GM03348 (cell line): ENCODE results near the gene HOXA4.

Experiments used
- DNase-seq: peaks from one replicate; pipeline ENCODE4 v3.0.0; 2012; ENCODE audit warnings: low spot score

HOXA4 gene

GRCh38 chr7:27147199-27148030 is 16.9 kb upstream of the HOXA4 start, which contains the start of gene HOXA6:
Gene HOXA6, minus strand, starts transcription at chr7:27147774. Its CDS starts 25 bp downstream, at chr7:27147749.
- peak; percentile 82 for DNase-seq

DNA sequence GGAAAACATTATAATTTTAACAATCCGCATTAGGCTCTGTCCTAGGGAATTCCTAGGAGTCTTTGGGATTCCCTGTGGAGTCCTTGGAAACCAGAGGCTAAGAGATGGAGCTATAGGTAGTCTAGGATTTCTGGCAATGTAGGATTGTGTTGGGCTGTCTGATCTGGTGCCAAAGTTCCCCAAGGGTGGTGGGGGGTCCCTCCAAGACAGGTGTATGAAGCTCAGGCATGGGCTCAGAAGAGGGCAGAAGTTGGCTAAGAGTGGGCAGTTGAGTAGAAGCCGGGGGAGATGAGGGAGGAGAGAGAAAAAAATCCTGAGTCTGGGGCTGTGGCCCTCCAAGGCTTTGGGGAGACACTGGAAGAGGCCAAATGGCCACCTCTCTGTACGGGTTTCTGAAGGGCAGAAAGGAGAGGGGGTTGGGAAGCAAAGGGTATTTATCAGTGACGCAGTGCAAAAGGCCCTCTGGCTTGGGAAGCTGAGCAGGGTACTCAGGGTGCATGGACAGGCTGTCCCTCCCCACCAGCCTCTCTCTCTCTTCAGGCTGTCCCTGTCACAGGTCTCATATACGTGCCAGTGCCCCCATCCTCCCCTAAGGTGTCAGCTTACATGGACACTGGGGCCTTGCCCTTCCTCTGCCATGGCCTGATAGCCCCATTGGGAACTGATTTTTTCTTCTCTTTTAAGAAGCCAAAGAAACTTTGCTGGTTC is 16.1 kb upstream of the HOXA4 start:
- no peak for DNase-seq

DNA sequence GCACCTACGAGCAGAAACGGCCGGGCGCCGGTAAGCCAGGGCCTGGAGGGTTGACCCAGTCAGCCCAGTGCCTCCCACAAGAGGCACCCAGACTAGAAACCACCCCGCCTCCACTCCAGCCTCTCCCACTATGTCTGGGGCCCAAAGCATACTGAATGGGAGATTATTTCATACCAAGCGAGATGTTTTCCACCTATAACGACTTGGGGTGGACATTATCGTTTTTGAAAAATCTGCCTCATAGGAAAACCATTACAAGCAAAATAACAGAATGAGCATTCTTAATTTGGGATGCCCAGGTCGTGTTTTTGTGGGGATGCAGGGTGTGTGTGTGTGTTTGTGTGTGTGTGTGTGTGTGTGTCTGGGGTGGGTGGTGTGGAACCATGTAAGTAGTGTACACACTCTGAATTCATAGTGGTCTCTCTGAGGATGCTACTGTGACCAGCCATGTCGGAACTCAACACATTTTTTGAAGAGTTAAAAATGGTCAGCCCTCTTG is 15.4 kb upstream of the HOXA4 start:
- no peak for DNase-seq

- no peak for DNase-seq
Observed at GRCh38 chr7:27145165-27145913, 14.8 kb upstream of the HOXA4 start.

GRCh38 chr7:27144781-27145164 is 14.2 kb upstream of the HOXA4 start:
- no peak for DNase-seq

DNA sequence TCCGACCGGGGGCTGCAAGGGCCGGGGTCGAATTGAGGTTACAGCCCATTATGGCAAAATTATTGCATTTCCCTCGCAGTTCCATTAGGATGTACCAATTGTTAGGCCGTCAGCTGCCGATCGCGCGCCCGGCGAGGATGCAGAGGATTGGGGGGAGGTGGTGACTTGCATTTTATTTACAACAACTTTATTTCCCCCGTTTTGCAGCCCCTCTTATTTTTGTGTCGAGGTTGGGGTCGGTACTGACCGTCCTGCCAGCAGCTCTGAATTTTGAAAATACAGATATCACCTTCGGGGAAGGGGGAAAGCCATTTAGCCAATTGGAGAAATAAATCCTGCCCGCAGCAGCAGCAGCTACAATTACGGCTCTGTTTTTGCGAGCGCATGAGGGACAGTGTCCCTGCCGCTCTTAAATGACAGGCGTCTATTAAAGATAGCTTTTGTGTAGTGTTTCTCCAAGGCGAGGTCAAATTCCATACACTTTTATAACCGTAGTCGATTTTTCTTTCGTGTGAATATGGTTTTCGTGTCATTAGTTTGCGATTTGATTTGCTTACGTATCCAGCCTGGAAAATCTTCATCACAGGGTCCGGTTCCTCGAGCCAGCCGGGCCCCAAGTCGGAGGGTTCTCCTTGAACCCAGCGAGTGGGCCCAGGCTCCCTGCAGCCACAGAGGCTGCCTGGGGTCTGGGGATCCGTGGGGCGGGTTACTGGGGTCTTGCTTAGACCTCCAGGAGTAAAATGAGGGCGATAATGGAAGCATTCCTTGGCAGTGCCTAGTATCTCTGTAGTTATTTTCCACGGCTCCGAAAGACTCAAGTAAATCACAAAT is 13.6 kb upstream of the HOXA4 start:
- no peak for DNase-seq

GRCh38 chr7:27143023-27143949 is 12.7 kb upstream of the HOXA4 start, which contains the start of gene HOXA5:
Gene HOXA5, minus strand, starts transcription at chr7:27143681. Its CDS starts 74 bp downstream, at chr7:27143607.
- DNase-seq: no peak

GRCh38 chr7:27142580-27143022 is 12.0 kb upstream of the HOXA4 start:
- DNase-seq: no peak

- DNase-seq: no peak
Observed at GRCh38 chr7:27141923-27142579, 11.5 kb upstream of the HOXA4 start.

- no peak for DNase-seq
Observed at GRCh38 chr7:27141137-27141922, 10.8 kb upstream of the HOXA4 start.

DNA sequence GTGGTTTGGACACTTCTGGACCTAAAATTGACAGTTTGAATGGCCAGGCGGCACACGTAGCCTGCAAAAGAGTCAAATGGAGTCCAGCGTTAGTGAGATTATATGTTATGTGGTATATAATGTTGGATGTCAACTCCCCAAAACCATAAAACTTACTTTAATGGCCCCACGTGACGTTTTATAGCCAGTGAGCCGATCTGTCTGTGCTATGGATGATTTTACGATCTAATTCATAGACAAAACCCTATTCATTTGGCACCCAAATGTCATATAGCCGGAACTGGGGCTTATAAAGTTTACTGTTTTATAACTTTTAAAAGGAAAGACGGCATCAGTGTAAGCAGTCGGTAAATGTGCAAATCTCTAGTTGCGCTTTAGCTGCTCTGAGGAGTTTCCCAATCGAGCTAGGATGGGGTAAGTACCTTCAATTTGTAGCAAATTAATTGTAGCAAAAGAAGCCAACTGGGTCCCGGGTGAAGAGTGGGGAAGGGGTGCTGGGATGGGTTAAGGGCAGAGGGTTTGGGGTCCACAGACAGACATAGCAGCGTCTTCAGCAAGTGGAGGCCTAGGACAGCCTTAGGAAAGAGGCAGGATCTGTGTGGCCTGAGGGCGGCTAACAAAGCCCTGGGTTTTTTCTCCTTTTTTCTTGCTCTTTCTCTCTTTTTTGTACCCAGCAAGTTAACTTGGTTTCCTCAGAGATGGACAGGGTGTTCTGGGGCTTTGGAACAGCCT is 9.7 kb upstream of the HOXA4 start:
- no peak for DNase-seq

- no peak for DNase-seq
Observed at GRCh38 chr7:27139334-27140125, 9.0 kb upstream of the HOXA4 start.

DNA sequence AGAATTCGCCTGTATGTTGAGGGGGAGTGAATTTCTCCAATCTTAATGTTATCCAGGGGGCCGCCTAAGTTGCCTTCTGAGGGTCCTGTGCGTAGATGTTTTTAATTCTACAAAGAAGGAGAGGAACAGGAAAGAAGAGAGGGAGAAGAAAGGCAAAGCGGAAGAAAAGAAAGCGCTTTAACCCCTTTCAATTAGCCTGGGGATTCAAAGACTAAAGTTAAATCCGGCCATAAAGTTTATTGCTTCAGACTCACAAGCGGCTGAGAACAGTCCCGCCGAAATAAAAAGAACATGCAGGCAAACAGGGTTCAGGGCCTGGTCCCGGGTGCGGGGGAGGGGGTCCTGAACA is 8.4 kb upstream of the HOXA4 start:
- DNase-seq: no peak

GRCh38 chr7:27138472-27138871 is 7.9 kb upstream of the HOXA4 start:
- no peak for DNase-seq

DNA sequence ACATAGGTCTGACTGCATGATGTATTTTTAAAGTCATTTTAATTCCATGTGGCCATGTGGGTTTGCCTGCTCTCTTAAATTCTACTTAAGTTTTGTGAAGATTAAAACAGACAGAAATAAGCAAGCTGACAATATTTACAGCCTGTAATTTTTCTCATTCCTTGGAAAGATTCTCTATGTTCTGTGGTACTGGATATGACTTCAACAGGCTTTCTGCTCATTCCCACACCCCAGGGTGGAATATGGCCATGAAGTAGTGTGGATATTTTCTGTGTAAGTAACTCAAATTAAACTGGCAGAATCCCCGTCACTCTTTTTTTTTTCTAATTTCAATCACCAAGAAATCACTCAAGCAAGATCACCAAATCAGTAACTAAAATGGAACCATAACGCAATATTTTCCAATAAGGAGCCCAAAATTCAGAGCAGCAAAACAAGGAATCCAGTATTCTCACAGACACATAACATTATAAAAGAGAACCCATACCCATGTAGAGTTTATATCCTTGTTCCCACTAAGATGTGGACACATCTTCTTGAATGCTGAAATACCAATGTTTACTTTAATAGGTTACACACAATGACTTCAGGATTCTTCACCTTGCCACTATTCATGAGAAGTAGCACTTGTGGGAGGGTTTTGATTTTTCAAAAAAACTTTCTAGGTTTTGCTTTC is 7.2 kb upstream of the HOXA4 start:
- DNase-seq: no peak

GRCh38 chr7:27134392-27134791 is 3.8 kb upstream of the HOXA4 start:
- DNase-seq: peak; percentile 83
